ENCODE data around the gene ABHD8.
"Not testable (repeated sequence)": the region's sequence is repeated elsewhere in the genome, so short reads cannot be mapped to it uniquely, and the experiment has no call there.

Gene ABHD8

DNA sequence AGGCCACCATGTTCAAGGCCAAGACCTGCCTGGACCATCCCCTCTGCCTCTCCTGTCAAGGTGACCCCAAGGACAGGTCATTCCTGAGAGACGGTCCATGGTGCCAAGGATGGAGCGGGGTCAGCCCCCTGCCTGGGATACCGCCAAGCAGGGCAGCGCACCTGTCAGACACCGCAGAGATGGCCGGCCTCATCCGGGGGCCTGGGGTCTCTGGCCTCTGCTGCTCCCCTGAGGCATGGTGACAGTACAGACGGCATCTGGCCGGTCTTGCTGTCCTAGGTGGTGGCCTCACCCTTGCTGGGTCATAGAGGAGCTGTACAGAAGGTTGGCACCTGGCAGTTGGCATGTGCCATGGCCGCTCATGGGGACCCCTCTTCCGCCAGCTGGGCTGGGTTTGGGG lies 17.2 kb upstream of the ABHD8 start:
- DNase-seq = no peak

DNA sequence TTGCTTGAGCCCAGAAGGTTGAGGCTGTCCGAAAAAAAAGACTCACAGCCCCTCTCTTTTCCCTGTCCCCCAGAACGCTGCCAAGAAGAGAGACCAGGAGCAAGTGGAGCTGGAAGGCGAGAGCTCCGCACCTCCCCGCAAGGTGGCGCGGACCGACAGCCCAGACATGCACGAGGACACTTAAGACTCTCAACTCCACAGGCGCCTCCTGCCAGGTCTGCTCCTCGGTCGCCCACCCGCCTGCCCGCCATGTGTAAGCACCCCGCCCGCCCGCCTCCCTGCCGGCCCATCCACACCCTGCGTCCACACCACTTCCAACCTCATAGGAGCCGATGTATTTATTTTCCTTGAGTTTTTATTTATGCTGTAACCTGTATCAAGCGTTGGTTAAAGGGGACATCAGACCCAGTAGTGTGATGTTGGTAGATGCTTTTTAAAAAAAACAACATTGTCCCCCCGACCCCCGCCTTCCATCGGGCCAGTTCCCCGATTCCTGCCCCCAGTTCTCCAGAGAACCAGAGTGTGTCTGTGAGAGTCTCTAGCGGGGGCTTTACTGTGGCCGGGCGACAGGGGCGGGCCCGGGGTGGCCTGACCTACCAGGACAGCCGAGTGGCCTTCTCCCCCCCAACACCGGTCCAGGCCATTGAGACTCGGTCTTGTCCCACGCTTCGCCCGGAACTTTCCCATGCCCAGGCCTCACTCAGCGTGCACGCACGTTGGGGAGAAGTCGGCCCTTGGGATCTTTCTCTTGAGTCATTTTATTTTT lies 16.4 kb upstream of the ABHD8 start:
- DNase-seq = no peak

DNA sequence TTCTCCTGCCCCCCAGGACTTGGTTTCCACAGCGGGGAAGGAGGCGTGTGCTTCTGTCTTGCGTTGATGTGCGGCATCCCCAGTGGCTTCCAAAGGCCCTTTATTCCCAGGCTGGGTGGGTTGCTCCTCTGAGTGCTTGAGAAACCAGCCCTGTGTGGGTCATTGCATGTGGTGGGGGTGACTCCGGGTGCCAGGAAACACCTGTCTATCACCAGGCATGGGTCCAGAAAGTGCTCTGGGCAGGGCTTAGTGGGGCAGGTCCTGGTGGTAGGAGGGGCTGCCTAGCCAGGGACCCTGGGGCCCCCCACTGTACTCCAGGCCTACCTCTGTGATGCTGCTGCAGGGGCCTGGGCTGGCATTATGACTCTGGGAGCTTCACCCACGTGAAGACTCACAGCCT lies 15.7 kb upstream of the ABHD8 start:
- no peak for DNase-seq

DNA sequence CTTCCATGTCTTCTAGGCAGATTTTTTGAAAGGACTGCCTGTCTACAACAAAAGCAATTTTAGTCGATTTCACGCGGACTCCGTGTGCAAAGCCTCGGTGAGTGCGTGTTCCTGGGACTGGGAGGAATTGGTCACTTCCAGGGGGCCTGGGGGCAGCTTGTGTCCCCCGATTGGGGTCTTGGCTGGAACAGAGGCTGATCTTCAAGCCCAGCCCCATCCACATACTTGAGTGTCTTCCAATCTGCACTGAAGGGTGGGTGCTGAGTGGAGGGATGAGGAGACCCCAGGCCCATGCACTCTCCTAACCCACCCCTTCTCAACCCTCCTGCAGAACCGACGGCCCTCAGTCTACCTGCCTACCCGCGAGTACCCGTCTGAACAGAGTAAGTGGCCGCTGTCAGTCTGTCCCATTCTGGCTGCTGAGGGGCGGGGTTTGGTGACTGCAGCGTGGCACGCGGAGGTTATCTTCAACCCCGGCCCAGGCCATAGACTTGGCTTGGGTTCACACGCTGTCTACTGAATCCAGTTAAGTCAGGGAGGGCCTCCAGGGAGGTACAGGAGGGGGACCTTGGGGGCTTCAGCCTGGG lies 10.9 kb upstream of the ABHD8 start:
- DNase-seq = no peak

DNA sequence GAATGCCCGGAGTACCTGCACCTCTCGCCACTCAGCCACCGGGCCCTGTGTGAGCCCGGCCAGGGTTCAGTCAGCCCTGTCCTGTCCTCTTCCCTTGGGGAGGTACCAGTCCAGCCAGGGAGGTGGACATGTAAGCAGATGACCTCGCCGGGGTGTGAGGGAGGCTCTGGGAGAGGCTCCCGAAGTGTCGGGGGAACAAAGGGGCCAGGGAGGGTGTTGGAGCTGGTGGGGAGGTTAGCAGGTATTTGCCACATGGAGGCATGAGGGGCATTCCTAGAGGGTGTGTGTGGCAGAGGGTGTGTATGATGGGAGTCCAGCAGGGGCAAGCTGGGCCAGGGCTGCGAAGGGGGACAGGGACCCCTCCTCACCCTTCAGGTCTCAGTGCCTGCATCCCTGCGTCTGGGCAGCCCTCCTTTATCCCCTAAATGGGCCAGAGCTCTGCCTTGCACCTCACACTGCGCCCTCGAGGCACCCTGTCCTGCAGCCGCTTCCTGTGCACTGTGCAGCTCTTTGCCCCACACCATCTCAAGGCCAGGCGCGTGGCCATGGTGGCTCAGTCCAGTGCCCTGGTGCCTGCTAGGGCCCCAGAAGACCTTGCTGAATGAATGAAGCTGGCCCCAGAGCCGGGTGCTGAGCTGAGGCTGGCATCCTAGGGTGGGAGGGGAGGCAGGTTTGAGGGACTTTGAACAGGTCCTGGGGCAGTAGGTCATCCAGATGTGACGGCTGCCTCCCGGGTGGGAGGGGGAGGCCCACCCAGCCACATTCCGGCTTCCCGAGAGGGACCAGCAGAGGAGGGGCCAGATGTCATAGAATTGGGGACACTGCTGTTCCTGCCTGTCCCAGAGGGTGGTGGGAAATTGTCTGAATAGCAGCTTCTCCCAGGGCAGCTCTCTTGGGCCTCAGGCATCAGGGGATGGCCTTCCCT lies 9.2 kb upstream of the ABHD8 start:
- no peak for DNase-seq

DNA sequence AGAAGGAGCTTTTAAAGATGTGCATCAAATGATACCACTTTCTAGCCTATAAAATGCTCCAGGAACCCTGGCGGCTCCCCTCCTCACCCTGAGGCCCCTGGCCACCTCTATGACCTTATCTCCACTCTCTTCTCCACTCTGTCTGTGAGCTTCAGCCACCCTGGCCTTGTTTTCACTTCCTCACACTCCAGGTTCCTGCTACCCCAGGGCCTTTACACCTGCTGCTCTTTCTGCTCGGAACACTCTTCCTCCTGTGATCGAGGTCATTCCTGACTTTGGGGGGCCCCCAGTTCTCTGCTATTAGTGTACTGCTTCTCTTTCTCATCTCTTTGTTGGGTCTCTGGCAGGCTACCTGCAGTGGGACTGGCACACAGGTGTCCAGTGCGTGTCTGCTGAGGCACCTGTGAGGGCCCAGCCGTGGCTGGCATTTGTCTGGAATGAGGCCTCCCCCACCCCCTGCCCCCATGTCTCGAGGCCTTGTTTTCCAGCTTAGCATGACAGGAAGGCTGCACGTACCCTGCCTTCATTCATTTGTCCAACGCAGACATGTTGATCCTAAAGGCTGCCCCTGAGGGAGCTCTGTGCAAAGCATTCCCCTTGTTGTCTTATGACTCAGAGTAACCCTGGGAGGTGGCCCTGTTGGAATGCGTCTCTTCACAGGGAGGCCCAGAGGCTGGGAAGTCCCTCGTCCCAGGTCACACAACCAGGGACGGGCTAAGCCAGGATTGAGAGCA lies 8.4 kb upstream of the ABHD8 start:
- DNase-seq = no peak

DNA sequence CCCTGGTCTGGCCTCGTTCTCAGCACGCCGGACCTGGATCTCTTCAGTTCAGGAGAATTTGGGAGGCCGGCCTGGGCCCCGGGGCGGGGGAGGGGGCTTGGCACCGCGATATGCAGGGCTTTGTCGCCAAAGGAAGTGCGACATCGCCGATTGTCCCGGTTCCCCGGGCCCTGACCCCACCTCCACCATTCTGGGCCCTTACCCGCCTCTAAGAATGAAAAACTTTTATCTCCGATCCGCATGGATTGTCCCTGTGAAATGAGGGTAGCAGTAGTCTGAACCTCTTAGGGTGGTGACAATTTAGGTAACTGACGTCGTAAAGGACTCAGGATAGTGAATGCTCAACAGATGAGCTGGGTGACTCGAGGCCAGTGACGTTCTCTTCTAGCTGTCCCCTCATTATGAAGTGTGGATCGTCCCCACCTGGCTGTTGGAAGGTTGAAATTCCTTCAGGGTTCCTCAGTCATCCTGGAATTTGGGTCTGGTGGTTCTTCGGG lies 6.8 kb upstream of the ABHD8 start:
- DNase-seq = no peak

DNA sequence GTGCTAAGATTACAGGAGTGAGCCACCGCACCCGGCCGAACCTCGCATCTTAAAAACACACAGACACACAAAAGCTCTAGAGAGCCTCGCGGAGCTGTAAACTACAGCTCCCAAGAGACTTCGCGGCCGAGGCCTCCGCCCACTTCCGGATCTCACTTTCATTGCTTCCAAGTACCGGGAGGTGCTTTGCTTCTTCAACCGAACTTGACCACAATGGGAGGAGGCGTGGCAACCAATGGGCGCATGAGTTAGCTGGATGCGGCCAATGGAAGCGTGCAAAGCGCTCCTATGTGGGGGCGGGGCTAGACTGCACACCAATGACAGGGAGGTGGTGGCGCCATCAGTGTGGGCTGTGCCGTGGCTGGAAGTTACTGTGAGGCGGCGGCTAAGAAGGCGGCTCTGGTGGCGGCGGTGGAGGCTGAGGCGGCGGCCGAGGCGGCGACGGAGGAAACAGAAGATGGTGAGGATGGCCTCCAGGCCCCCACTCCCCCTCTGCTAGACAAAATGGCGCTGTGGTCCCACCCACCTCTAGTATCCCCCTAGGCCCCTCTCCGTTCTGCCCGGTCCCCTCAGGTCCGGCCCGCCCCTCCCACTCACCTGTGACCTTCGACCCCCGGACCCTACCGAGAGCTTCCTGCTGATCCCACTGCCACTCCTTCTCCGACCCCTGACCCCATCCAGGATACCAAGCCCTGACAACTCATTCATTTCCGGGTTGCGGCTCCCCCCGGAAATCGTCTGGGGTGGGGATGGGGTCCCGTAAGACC lies 6.2 kb upstream of the ABHD8 start, which contains the start of gene DDA1:
Gene DDA1 (plus strand): TSS at position 366 of the 767 bp plus-strand sequence. CDS start 92 bp downstream, at position 458.
- DNase-seq = peak; percentile 99

DNA sequence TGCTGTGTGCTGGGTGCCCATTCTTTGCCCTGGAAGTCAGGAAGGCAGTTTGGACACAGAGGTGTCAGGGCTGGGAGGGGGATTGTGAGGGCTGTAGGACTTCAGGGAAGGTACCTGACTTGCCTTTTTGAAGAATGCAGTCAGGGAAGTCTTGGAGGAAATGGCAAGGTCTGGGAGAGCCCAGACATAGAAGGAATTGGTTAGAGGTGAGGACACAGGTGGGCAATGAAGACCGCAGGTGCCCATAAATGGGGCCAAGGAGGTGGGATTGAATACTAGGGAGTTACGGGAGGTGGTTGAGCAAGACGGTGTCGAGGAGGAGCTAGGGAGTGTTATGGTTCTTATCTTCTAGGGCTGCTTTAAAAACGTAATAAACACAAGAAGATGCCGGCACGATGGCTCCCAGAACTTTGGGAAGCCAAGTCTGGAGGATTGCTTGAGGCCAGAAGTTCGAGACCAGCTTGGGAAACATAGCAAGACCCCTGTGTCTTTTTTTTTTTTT lies 4.7 kb upstream of the ABHD8 start:
- no peak for DNase-seq

DNA sequence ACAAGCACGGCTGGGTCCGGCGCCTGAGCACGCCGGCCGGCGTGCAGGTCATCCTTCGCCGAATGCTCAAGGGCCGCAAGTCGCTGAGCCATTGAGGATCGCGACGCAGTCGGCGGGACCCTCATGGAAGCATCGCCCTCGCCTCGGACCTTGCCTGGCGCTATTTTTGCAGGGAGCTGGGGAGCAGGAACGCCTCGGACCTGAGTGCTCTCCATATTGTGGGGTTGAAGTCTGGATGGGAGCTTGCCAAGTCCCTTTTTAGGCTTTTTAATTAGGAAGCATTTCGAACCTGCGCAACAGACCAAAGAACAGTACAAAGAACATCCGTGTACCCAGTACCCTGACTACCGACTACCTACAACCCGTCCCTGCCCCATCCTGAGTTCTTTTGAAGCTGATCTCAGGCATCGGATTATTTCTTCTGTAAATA lies 3.1 kb upstream of the ABHD8 start:
- no peak for DNase-seq

DNA sequence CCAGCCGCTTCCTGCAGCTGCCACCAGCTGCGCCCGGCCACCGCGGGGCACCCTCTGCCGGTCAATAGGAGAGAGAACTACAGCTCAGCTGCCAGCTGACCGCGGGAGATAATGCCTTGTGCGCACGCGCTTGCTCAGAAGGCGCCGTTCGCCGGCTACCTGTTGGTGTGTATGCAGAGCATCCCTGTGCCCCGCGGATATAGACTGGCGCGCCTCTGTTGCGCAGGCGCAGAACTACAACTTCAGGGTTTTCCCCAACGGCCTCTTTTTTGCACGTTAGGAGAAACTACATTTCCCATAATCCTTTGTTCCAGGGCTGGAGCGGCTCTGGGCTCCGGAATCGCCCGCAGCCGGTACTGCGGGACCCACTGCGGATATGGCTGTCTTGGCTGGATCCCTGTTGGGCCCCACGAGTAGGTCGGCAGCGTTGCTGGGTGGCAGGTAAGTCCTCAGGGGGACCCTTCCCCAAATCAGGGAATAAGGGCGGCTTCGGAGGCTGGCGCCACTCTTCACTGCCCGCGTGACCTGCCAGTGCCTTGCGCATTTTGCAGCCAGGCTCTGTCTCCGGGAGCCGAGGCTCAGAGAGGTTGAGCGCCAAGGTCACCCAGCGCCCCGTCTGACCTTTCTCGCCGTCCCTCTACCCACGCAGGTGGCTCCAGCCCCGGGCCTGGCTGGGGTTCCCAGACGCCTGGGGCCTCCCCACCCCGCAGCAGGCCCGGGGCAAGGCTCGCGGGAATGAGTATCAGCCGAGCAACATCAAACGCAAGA lies 2.5 kb upstream of the ABHD8 start, which contains the start of gene MRPL34:
Gene MRPL34 (plus strand): TSS at position 356 of the 768 bp plus-strand sequence. CDS start 21 bp downstream, at position 377.
- peak; percentile 98 for DNase-seq

DNA sequence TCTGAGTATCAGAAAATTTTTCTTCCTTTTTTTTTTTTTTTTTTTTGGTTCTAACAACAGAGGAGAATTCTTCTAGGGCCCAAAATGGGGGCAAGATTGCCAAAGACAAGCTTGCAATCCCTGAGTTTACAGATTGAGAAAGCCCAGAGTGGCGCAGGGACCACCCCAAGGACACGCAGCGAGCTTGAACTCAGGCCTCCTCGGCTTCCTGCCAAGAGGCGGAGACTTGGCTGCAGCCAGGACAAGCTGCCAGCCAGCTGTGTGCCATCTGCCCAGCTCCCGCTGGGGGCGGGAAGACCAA lies 1.9 kb upstream of the ABHD8 start:
- DNase-seq = no peak

DNA sequence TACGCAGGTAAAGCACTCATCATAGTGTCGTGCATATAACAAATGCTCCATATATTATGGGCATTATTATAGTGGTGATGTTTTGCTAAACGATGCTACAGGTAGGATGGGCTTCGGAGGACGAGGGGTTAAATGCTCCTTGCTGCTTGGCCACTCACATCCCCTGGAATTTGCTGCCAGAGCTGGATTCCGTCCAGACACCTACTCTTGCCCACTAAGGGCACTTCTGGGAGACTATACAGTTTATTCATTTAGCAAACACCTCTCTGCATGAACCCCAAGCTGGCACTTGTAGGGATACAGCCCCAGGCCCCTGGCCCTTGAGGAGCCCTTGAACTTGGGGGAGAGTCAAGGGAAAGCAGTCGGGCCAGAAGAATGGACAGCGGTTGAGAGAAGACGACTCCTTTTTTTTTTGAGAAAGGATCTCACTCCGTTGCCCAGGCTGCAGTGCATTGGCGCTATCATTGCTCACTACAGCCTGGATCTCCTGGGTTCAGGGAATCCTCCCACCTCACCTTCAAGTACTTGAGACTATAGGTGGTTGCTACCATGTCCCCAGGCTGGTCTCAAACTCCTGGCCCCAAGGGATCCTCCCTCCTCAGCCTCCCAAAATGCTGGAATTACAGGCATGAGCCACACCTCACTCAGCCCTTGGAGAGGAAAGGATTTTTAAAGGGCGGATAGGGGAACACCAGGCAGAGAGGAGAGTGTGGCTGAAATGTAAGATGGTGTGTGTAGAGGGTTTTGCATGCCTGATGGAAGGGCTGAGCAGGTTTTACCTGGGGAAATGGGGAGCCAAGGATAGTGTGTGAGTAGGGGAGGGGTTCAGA lies 1.4 kb upstream of the ABHD8 start:
- DNase-seq = no peak

DNA sequence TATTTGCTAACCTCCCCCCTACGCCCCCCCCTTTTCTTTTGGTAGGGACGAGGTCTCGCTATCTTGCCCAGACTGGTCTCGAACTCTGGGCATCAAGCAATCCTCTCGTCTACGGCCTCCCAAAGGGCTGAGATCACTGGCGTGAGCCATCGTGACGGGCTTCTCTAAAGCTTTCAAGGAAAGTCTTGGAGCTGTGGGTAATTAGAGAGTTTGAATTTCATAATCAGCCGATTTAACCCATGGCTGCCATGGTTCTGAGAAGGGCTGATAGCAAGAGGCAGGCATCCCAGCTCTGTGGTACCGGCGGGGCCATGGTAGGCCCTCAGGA lies 679 bp upstream of the ABHD8 start:
- no peak for DNase-seq

DNA sequence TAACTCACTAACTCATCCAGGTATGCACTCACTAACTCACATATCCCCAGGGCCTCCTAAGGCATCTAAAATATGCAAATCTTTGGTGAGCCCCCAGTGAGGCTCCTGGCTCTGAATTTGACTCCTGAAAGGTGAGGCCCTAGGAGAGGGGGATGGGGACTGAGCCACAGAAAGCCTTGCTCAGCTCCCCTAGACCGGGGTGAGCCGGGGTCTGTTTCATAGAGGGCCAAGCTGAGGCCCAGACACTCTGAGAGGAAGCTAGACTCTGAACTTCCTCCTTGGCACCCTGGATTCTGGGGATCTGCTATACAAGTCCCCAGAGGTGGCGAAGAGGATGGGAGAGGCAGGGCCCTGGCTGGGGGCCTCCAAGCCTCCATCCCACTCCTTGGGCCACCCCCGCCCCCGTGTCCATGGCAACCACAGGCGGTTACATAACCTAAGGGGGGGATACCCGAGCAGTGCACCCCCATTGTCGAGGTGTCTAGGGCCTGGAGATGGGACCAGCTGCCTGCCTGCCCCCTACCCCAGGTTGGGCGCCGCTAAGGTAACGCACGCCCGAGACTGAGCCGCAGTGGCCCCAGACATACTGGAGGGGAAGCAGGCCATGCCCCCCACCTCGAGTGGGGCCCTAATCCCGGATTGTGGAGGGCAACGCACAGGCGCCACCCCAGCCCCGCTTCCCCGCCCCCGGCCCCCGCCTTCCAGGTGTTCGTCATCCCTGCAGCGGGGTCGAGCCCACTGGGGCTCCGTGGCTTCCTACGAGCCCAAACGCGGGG lies 646 bp downstream of the ABHD8 start:
- no peak for DNase-seq

DNA sequence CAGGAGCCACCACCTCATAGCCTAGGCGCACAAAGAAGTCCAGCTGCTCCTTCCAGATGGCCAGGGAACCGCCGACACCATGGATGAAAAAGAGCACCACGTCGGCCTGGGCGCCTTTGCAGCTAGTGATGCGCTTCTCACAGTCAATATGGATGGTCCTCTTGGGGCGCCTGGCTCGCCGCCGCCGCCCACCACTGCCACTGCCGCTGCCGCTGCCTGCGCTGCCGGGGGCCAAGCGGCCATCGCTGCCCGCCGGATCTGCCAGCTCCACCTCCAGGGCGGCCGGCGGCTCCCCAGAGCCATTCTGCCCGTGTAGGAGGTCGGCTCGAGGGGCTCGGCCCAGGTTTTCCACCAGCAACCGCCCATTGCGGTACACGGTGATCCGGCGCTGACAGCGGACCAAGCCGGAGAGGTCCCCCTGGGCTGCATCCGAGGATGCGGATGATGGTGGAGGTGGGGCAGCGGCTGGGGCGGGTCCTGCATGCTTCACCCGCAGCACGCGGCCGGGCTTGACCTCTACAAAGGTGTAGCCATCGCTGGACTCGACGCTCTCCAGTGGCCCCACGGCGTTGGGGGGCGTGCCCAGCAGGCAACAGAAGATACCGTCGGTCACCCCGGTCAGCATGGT lies 2.1 kb downstream of the ABHD8 start:
- no peak for DNase-seq

DNA sequence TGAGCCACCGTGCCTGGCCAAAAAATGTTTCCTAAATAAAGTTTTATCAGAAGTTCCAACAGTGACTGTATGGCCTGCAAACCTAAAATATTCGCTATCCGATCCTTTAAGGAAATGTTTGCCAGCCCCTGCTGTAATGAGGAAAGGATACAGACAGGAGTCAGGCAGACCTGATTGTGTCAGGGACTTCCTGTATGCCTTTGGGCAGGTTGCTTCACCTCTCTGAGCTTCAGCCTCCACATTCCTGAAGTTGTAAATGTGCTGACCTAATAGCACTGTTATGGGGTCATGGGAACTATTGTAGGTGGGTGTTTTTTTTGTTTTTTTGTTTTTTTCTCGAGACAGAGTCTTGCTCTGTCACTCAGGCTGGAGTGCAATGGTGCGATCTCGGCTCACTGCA lies 6.2 kb downstream of the ABHD8 start:
- no peak for DNase-seq

DNA sequence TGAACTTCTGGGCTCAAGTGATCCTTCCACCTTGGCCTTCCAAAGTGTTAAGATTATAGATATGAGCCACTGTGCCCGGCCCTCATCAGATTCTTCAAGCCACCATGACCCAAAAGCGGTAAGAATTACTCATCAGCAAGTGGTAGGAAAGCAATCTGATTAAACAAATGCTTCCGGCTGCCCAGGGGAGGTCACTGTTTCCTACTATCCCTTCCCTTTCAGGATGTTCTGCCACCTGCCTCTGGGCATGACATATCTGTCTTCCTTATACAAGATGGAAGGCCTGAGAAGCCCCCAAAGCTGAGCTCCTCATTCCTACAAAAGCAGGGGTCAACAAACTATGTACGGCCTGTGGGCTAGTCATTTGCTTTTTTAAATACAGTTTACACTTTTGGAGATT lies 7.0 kb downstream of the ABHD8 start:
- no peak for DNase-seq

DNA sequence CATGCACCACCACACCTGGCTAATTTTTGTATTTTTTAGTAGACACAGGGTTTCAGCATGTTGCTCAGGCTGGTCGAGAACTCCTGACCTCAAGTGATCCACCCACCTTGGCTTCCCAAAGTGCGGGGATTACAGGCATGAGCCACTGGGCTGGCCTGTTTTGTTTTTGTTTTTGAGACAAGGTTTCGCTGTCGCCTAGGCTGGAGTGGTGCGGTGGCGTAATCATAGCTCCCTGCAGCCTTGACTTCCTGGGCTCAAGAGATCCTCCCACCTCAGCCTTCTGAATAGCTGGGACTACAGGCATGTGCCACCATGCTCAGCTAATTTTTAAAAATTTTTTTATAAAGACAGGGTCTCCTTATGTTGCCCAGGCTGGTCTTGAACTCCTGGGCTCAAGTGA lies 7.7 kb downstream of the ABHD8 start:
- DNase-seq = not testable (repeated sequence)

Measured in NCI-H1105 (cell line).